Activated naive CD4-positive, alpha-beta T cell treated with anti-CD3 and anti-CD28 coated beads, Interleukin-2, amount 50 U/mL, for 72 hours (primary cell): ENCODE measurements around the gene SLC23A1. TPM values are rescaled to one million over a fixed set of nuclear protein-coding genes. Genes with fewer than 3 reads are reported as not detected.

Source experiments
- total RNA-seq, 2 donors: library from RNA; stranded (reverse); gene quantifications; one replicate each; pipeline ENCODE4 v1.2.3, GENCODE V29; 2022

The SLC23A1 gene
- total RNA-seq, 2 donors from 2014 or later = 0.25 to 2.3 TPM

Other genes with a start within 250 kb of the SLC23A1 start
- 10 to 100 TPM; 29.7 to 31.4 TPM for gene SIL1, start 184.9 kb downstream of the SLC23A1 start, total RNA-seq
- 100 to 1,000 TPM; 160 to 182 TPM for gene MATR3, start 89.6 kb downstream of the SLC23A1 start, total RNA-seq
- 100 to 1,000 TPM in 1 of 2 donors, 10 to 100 TPM in 1; 85.7 to 111 TPM for gene PAIP2, start 41.4 kb downstream of the SLC23A1 start, total RNA-seq
- gene MZB1, start 6.6 kb upstream of the SLC23A1 start, total RNA-seq = 10 to 100 TPM; 14.2 to 24.1 TPM
- 1 to 10 TPM; 3.3 to 4.3 TPM for gene PROB1, start 11.8 kb upstream of the SLC23A1 start, total RNA-seq
- gene SPATA24, start 20.8 kb upstream of the SLC23A1 start, total RNA-seq = 1 to 10 TPM; 6.8 to 8.9 TPM
- 10 to 100 TPM; 13.5 to 47.3 TPM for gene DNAJC18, start 56.2 kb upstream of the SLC23A1 start, total RNA-seq
- gene ECSCR, start 79.4 kb upstream of the SLC23A1 start, total RNA-seq = 1 to 10 TPM in 1 of 2 donors, not detected in 1; 1.9 TPM
- under 1 TPM; 0.11 to 0.53 TPM for gene SMIM33, start 87.7 kb upstream of the SLC23A1 start, total RNA-seq
- gene STING1, start 99.5 kb upstream of the SLC23A1 start, total RNA-seq = 100 to 1,000 TPM; 128 to 254 TPM
- 100 to 1,000 TPM; 232 to 249 TPM for gene UBE2D2, start 178.0 kb upstream of the SLC23A1 start, total RNA-seq